Measurements from ENCODE around the gene ATXN1.

The ATXN1 gene

DNA sequence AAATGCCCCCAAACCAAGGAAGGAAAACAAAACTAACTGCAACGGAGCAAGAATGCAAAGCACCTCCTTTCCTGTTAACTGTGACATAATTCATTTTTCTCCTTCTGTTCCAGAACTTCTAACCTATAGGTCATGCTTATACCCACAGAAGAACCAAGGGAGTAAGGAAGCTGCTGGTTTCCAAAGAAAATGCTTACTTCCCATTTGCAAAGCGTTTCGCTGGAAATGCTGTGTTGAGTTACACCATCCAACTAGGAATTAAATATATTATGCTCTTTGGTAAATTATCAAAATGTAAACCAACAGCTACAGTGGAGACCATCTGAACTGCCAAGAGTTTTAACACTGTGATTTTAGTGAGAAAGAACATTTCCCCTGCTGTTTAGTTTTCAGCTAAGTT lies 42.9 kb downstream of the ATXN1 start:
- Histone ChIP-seq H3K27ac (ENCODE audit: low read depth, low read length) (no peak overlapping the region), H3K9me2 (replicated peaks; ENCODE audit: control insufficient read depth, low read length) (no peaks in the 10 kb centered on the region), H3K79me2 (ENCODE audit: control insufficient read depth, low read length) (no peaks in the 10 kb centered on the region), H3K27me3 (ENCODE audit: control insufficient read depth, low read length) (no peaks in the 10 kb centered on the region), H3F3A (ENCODE audit: control insufficient read depth, insufficient read depth) (no peaks in the 10 kb centered on the region), H3K9me3 (ENCODE audit: control insufficient read depth, insufficient read depth, low read length) (no peaks in the 10 kb centered on the region), H3K4me3 (ENCODE audit: low read length) (no peak overlapping the region), H3K36me3 (ENCODE audit: control insufficient read depth, low read length) (no peaks in the 10 kb centered on the region), H3K4me2 (ENCODE audit: low read length) (no peak overlapping the region), H3K4me1 (ENCODE audit: control insufficient read depth, low read length) (peaks cover 16% of the 10 kb centered on the region), H4K20me1 (ENCODE audit: control insufficient read depth, insufficient read depth, low read depth, low read length) (no peaks in the 10 kb centered on the region)
- TF ChIP-seq EZH2phosphoT487 (IDR thresholded peaks at IDR 0.05; ENCODE audit: borderline replicate concordance, low read length) = no peak
- TF ChIP-seq, protein P1, sequence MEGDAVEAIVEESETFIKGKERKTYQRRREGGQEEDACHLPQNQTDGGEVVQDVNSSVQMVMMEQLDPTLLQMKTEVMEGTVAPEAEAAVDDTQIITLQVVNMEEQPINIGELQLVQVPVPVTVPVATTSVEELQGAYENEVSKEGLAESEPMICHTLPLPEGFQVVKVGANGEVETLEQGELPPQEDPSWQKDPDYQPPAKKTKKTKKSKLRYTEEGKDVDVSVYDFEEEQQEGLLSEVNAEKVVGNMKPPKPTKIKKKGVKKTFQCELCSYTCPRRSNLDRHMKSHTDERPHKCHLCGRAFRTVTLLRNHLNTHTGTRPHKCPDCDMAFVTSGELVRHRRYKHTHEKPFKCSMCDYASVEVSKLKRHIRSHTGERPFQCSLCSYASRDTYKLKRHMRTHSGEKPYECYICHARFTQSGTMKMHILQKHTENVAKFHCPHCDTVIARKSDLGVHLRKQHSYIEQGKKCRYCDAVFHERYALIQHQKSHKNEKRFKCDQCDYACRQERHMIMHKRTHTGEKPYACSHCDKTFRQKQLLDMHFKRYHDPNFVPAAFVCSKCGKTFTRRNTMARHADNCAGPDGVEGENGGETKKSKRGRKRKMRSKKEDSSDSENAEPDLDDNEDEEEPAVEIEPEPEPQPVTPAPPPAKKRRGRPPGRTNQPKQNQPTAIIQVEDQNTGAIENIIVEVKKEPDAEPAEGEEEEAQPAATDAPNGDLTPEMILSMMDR (IDR thresholded peaks at IDR 0.05; ENCODE audit: low read depth, low read length, poor library complexity, severe bottlenecking) = no peak

GRCh38 chr6:16717275-16717942 lies 43.9 kb downstream of the ATXN1 start:
- H3K4me1 ChIP-seq (ENCODE audit: control insufficient read depth, low read length) = peaks cover 19% of the 10 kb centered on the region
- H3F3A ChIP-seq (ENCODE audit: control insufficient read depth, insufficient read depth) = no peaks in the 10 kb centered on the region
- H3K36me3 ChIP-seq (ENCODE audit: control insufficient read depth, low read length) = no peaks in the 10 kb centered on the region
- no peaks in the 10 kb centered on the region; the same call in 1 of the 2 replicates for H3K27me3 ChIP-seq (ENCODE audit: control insufficient read depth, low read length)
- no peaks in the 10 kb centered on the region for H3K79me2 ChIP-seq (ENCODE audit: control insufficient read depth, low read length)
- TF ChIP-seq, protein P1 (IDR thresholded peaks at IDR 0.05; ENCODE audit: low read depth, low read length, poor library complexity, severe bottlenecking) = no peak
- no peak for TF ChIP-seq EZH2phosphoT487 (IDR thresholded peaks at IDR 0.05; ENCODE audit: borderline replicate concordance, low read length)
- H3K9me2 ChIP-seq (replicated peaks; ENCODE audit: control insufficient read depth, low read length) = no peaks in the 10 kb centered on the region
- H4K20me1 ChIP-seq (ENCODE audit: control insufficient read depth, insufficient read depth, low read depth, low read length) = no peaks in the 10 kb centered on the region
- no peak overlapping the region for H3K27ac ChIP-seq (ENCODE audit: low read depth, low read length)
- H3K4me2 ChIP-seq (ENCODE audit: low read length) = no peak overlapping the region
- H3K9me3 ChIP-seq (ENCODE audit: control insufficient read depth, insufficient read depth, low read length) = no peaks in the 10 kb centered on the region
- H3K4me3 ChIP-seq (ENCODE audit: low read length) = no peak overlapping the region

DNA sequence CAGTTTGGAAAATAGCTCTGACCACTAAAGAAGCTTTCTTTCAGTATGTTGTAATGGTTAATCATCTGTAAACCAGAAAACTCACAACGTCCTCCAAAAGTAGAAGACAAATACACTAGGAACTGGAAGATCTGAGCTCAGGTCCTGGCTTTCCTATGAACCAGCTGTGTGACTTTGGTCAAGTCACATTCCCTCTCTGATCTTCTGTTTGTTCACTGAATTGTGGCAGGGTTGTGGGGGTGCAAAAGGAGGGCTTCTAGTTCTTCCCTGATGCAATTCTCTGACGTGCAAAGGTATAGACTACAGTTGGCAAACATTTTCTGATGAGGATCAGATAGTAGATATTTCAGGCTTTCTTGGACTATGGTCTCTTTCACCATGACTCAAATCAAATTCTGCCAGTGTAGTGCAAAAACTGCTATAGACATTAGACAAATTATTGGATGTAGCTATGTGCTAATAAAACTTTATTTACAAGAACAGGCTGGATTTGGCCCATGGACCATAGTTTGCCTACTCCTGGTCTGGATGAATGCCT lies 44.9 kb downstream of the ATXN1 start:
- no peaks in the 10 kb centered on the region; the same call in 1 of the 2 replicates for H3K27me3 ChIP-seq (ENCODE audit: control insufficient read depth, low read length)
- H3K79me2 ChIP-seq (ENCODE audit: control insufficient read depth, low read length) = no peaks in the 10 kb centered on the region
- no peaks in the 10 kb centered on the region for H4K20me1 ChIP-seq (ENCODE audit: control insufficient read depth, insufficient read depth, low read depth, low read length)
- TF ChIP-seq, protein P1 (IDR thresholded peaks at IDR 0.05; ENCODE audit: low read depth, low read length, poor library complexity, severe bottlenecking) = no peak
- no peak for TF ChIP-seq EZH2phosphoT487 (IDR thresholded peaks at IDR 0.05; ENCODE audit: borderline replicate concordance, low read length)
- no peaks in the 10 kb centered on the region for H3K36me3 ChIP-seq (ENCODE audit: control insufficient read depth, low read length)
- no peaks in the 10 kb centered on the region for H3K9me3 ChIP-seq (ENCODE audit: control insufficient read depth, insufficient read depth, low read length)
- H3K27ac ChIP-seq (ENCODE audit: low read depth, low read length) = no peak overlapping the region
- H3K4me1 ChIP-seq (ENCODE audit: control insufficient read depth, low read length) = peaks cover 15% of the 10 kb centered on the region
- no peak overlapping the region for H3K4me3 ChIP-seq (ENCODE audit: low read length)
- no peak overlapping the region for H3K4me2 ChIP-seq (ENCODE audit: low read length)
- no peaks in the 10 kb centered on the region for H3K9me2 ChIP-seq (replicated peaks; ENCODE audit: control insufficient read depth, low read length)
- H3F3A ChIP-seq (ENCODE audit: control insufficient read depth, insufficient read depth) = no peaks in the 10 kb centered on the region
